ENCODE measurements around the gene NECTIN1.

The NECTIN1 gene

GRCh38 chr11:119728651-119729580 lies at the start of gene NECTIN1:
NECTIN1 (minus strand) TSS chr11:119729200; CDS start chr11:119728553, 647 bp downstream.
- peak; percentile 40 to 84 (median 63) for DNase-seq (ENCODE audit: low read depth in 3 of 3, low spot score in 1 of 3)

- no peak for DNase-seq (ENCODE audit: low read depth in 3 of 3, low spot score in 1 of 3)
Measured at GRCh38 chr11:119778391-119779194, 49.6 kb upstream of the NECTIN1 start.

- DNase-seq (ENCODE audit: low read depth in 3 of 3, low spot score in 1 of 3), result no peak
Measured at GRCh38 chr11:119777940-119778339, 48.9 kb upstream of the NECTIN1 start.

GRCh38 chr11:119776651-119777050 lies 47.7 kb upstream of the NECTIN1 start:
- no peak for DNase-seq (ENCODE audit: low read depth in 3 of 3, low spot score in 1 of 3)

GRCh38 chr11:119776031-119776636 lies 47.1 kb upstream of the NECTIN1 start:
- DNase-seq (ENCODE audit: low read depth in 3 of 3, low spot score in 1 of 3), result no peak

- no peak for DNase-seq (ENCODE audit: low read depth in 3 of 3, low spot score in 1 of 3)
Measured at GRCh38 chr11:119774172-119774763, 45.3 kb upstream of the NECTIN1 start.

GRCh38 chr11:119772641-119773415 lies 43.8 kb upstream of the NECTIN1 start:
- no peak for DNase-seq (ENCODE audit: low read depth in 3 of 3, low spot score in 1 of 3)

- DNase-seq (ENCODE audit: low read depth in 3 of 3, low spot score in 1 of 3), result no peak
Measured at GRCh38 chr11:119772076-119772475, 43.1 kb upstream of the NECTIN1 start.

- DNase-seq (ENCODE audit: low read depth in 3 of 3, low spot score in 1 of 3), result no peak
Measured at GRCh38 chr11:119771172-119771770, 42.3 kb upstream of the NECTIN1 start.

- DNase-seq (ENCODE audit: low read depth in 3 of 3, low spot score in 1 of 3), result no peak
Measured at GRCh38 chr11:119765628-119766027, 36.6 kb upstream of the NECTIN1 start.

GRCh38 chr11:119764108-119764868 lies 35.3 kb upstream of the NECTIN1 start:
- DNase-seq (ENCODE audit: low read depth in 3 of 3, low spot score in 1 of 3), result no peak

- no peak for DNase-seq (ENCODE audit: low read depth in 3 of 3, low spot score in 1 of 3)
Measured at GRCh38 chr11:119763071-119763728, 34.2 kb upstream of the NECTIN1 start.

- DNase-seq (ENCODE audit: low read depth in 3 of 3, low spot score in 1 of 3), result no peak
Measured at GRCh38 chr11:119759747-119760412, 30.9 kb upstream of the NECTIN1 start.

- DNase-seq (ENCODE audit: low read depth in 3 of 3, low spot score in 1 of 3), result no peak
Measured at GRCh38 chr11:119759324-119759723, 30.3 kb upstream of the NECTIN1 start.

- no peak for DNase-seq (ENCODE audit: low read depth in 3 of 3, low spot score in 1 of 3)
Measured at GRCh38 chr11:119758291-119758690, 29.3 kb upstream of the NECTIN1 start.

- DNase-seq (ENCODE audit: low read depth in 3 of 3, low spot score in 1 of 3), result no peak
Measured at GRCh38 chr11:119757378-119757777, 28.4 kb upstream of the NECTIN1 start.

GRCh38 chr11:119756169-119756865 lies 27.3 kb upstream of the NECTIN1 start:
- DNase-seq (ENCODE audit: low read depth in 3 of 3, low spot score in 1 of 3), result no peak

Measured in stimulated activated CD4-positive, alpha-beta T cell treated with anti-CD3 and anti-CD28 coated beads, TNF-alpha, amount 100 ng/mL, for 1 hour (primary cell).